HG03378 (cell line): ENCODE data around the gene EPB41L2.
"Not testable (repeated sequence)": the region's sequence is repeated elsewhere in the genome, so short reads cannot be mapped to it uniquely, and the experiment has no call there.

Experiments
- ATAC-seq: cut with Tn5 transposase; IDR thresholded peaks from one replicate; pipeline ENCODE4 v1.9.1; 2021; ENCODE audit warnings: mild to moderate bottlenecking, moderate library complexity; ENCODE audit not compliant: unreplicated experiment

Gene EPB41L2

GRCh38 chr6:130824978-130825694 is 237.9 kb downstream of the EPB41L2 start:
- ATAC-seq: no peak

- no peak for ATAC-seq
Measured at GRCh38 chr6:130822736-130823135, 240.3 kb downstream of the EPB41L2 start.

- ATAC-seq: no peak
Measured at GRCh38 chr6:130815200-130816071, 247.6 kb downstream of the EPB41L2 start.

- no peak for ATAC-seq
Measured at GRCh38 chr6:130814506-130814905, 248.5 kb downstream of the EPB41L2 start.

DNA sequence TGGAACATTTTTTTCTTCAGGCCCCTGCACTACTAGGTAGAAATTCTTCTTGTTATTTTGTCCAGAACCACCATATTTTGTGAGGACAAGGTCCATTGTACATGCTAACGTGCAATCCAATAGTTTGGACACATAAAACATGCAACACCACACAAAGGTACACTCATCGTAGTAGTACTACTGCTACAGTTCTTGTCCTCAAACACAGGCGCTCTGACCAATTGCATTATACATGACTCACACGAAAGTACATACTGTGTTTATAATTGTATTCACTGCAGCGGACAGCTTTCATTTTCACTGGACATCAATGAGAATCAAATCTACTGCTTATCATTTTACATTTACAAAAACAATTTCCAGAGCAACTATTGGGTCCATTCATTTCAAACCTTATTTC is 251.1 kb downstream of the EPB41L2 start:
- no peak for ATAC-seq

DNA sequence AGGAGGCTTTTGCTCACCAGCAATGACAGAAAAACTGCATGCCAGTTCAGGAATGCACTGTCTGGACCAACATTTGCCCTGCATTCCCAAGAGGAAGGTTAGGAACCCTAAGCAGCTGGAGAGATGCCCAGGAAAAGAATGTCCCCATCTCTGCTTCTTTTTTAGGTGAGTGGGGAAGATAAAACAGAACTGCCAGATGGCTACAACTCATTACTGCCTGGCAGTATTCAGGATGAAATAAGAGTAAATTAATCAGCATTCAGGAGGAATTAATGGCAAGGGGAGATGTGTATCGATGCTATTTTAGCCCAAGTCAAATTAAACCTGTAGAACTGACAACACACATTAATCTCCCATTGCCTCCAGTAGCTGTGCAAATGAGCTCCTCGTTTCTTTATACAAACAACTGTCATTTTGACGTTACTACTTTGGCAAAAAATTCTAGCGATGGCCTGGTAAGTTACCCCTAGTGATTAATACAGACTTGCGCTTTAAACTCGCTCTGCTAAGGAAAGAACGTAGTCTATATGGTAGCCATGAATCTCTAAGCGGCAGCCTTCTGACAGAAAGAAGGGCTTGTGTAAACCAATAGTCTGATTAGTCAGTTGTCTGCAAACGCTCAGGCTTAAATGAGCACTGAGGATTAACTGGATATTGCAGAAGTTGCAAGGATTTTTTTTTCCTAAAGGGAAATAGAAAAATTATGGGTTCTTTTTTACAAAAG is 252.6 kb downstream of the EPB41L2 start:
- ATAC-seq: no peak

GRCh38 chr6:130801368-130801767 is 261.7 kb downstream of the EPB41L2 start:
- not testable (repeated sequence) for ATAC-seq

DNA sequence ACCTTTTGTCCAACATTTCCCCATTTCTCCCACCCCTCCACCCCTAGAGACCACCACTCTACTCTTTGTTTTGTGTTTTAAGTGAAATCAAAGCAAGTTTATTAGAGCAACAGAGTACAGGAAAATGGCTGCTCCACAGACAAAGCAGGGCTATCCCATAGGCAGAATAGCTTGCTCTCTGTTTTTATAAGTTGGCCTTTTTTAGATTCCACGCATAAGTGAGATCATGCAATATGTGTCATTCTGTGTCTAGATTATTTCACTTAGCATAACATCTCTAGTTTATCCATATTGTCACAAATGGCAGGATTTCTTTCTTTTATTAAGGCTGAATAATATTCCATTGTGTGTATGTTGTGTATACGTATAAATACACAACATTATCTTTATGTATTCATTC is 266.0 kb downstream of the EPB41L2 start:
- ATAC-seq: no peak

- ATAC-seq: no peak
Measured at GRCh38 chr6:130796313-130796905, 266.6 kb downstream of the EPB41L2 start.

DNA sequence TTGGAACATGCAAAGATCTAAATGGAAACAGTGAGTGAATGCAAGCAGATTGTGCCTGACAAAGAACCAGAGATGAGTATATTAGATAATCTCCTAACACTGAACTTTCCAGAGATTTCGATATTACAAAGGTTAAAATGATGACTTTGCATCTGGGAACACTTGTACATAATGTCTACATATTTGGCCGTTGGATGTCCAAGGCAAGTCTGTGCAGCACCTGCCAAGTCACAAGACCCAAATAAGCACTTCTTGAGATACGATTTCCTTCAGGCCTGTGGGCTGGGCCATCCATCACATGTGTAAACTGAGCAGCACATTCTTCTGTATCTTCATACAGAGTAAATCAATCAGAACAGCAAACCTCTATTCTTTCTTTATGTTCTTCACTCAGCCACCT is 268.3 kb downstream of the EPB41L2 start:
- no peak for ATAC-seq

- ATAC-seq: no peak
Measured at GRCh38 chr6:130794010-130794697, 268.9 kb downstream of the EPB41L2 start.
